ENCODE results near the gene OR5V1.
"Not testable (repeated sequence)": the region's sequence is repeated elsewhere in the genome, so short reads cannot be mapped to it uniquely, and the experiment has no call there.

Gene OR5V1

GRCh38 chr6:29355603-29356002, 13.1 kb downstream of the OR5V1 start:
- Histone ChIP-seq H3K4me3 (ENCODE audit: insufficient read depth in 1 of 2, low read depth in 1 of 2, low read length in 2 of 2) (no peak overlapping the region), H3K14ac (ENCODE audit: low read length in 2 of 2) (no peak overlapping the region), H3K23ac (ENCODE audit: low read length in 2 of 2) (no peak overlapping the region), H3K9me3 (ENCODE audit: control insufficient read depth, low read length) (peaks cover 2% of the 10 kb centered on the region), H3K4me2 (ENCODE audit: low read length, poor library complexity, severe bottlenecking) (no peak overlapping the region), H3K18ac (ENCODE audit: low read depth in 1 of 2, low read length in 2 of 2) (no peak overlapping the region), H3K9ac (ENCODE audit: low read length) (no peak overlapping the region), H3K36me3 (ENCODE audit: control insufficient read depth in 1 of 2, insufficient read depth in 2 of 2, low read depth in 1 of 2, low read length in 2 of 2) (no peaks in the 10 kb centered on the region), H3K79me1 (replicated peaks; ENCODE audit: low read length, poor library complexity, severe bottlenecking) (no peaks in the 10 kb centered on the region), H4K8ac (ENCODE audit: low read length) (no peak overlapping the region), H4K91ac (ENCODE audit: low read length) (no peak overlapping the region), H3K27me3 (ENCODE audit: control insufficient read depth in 1 of 2, insufficient read depth in 1 of 2, low read length in 2 of 2) (no peaks in the 10 kb centered on the region), H2BK12ac (ENCODE audit: low read length in 2 of 2) (no peak overlapping the region), H2BK120ac (ENCODE audit: low read depth, low read length) (no peak overlapping the region), H2BK15ac (ENCODE audit: low read depth, poor library complexity, severe bottlenecking) (no peak overlapping the region), H3K27ac (ENCODE audit: low read length, poor library complexity, severe bottlenecking) (no peak overlapping the region), H2AK5ac (ENCODE audit: low read length, severe bottlenecking) (no peak overlapping the region), H2BK5ac (ENCODE audit: low read depth, low read length, poor library complexity, severe bottlenecking) (no peak overlapping the region), H3K4ac (ENCODE audit: low read depth in 1 of 2, low read length in 2 of 2) (no peak overlapping the region), H2AFZ (ENCODE audit: low read depth, low read length) (no peak overlapping the region), H3K4me1 (ENCODE audit: control insufficient read depth, insufficient read depth, low read depth, low read length) (no peaks in the 10 kb centered on the region)
- DNase-seq, result no peak
- whole genome bisulfite sequencing, result 22% methylated on average over 1 of the region's 1 CpG

GRCh38 chr6:29354980-29355379, 13.7 kb downstream of the OR5V1 start:
- Histone ChIP-seq H3K9ac (ENCODE audit: low read length) (no peak overlapping the region), H3K27ac (ENCODE audit: low read length, poor library complexity, severe bottlenecking) (no peak overlapping the region), H3K14ac (ENCODE audit: low read length in 2 of 2) (no peak overlapping the region), H3K18ac (ENCODE audit: low read depth in 1 of 2, low read length in 2 of 2) (no peak overlapping the region), H3K4me3 (ENCODE audit: insufficient read depth in 1 of 2, low read depth in 1 of 2, low read length in 2 of 2) (no peak overlapping the region), H3K4me2 (ENCODE audit: low read length, poor library complexity, severe bottlenecking) (no peak overlapping the region), H2BK5ac (ENCODE audit: low read depth, low read length, poor library complexity, severe bottlenecking) (no peak overlapping the region), H2BK120ac (ENCODE audit: low read depth, low read length) (no peak overlapping the region), H3K9me3 (ENCODE audit: control insufficient read depth, low read length) (peaks cover 2% of the 10 kb centered on the region), H3K4ac (ENCODE audit: low read depth in 1 of 2, low read length in 2 of 2) (no peak overlapping the region), H2BK15ac (ENCODE audit: low read depth, poor library complexity, severe bottlenecking) (no peak overlapping the region), H3K23ac (ENCODE audit: low read length in 2 of 2) (no peak overlapping the region), H4K8ac (ENCODE audit: low read length) (no peak overlapping the region), H3K27me3 (ENCODE audit: control insufficient read depth in 1 of 2, insufficient read depth in 1 of 2, low read length in 2 of 2) (no peaks in the 10 kb centered on the region), H2AFZ (ENCODE audit: low read depth, low read length) (no peak overlapping the region), H3K79me1 (replicated peaks; ENCODE audit: low read length, poor library complexity, severe bottlenecking) (no peaks in the 10 kb centered on the region), H2BK12ac (ENCODE audit: low read length in 2 of 2) (no peak overlapping the region), H2AK5ac (ENCODE audit: low read length, severe bottlenecking) (no peak overlapping the region), H4K91ac (ENCODE audit: low read length) (no peak overlapping the region), H3K4me1 (ENCODE audit: control insufficient read depth, insufficient read depth, low read depth, low read length) (no peaks in the 10 kb centered on the region), H3K36me3 (ENCODE audit: control insufficient read depth in 1 of 2, insufficient read depth in 2 of 2, low read depth in 1 of 2, low read length in 2 of 2) (no peaks in the 10 kb centered on the region)
- DNase-seq, result no peak

- H3K27ac ChIP-seq (ENCODE audit: low read length, poor library complexity, severe bottlenecking); H3K4ac ChIP-seq (ENCODE audit: low read depth in 1 of 2, low read length in 2 of 2); H3K4me3 ChIP-seq (ENCODE audit: insufficient read depth in 1 of 2, low read depth in 1 of 2, low read length in 2 of 2); H3K4me2 ChIP-seq (ENCODE audit: low read length, poor library complexity, severe bottlenecking); H4K91ac ChIP-seq (ENCODE audit: low read length); H3K36me3 ChIP-seq (ENCODE audit: control insufficient read depth in 1 of 2, insufficient read depth in 2 of 2, low read depth in 1 of 2, low read length in 2 of 2); H2BK15ac ChIP-seq (ENCODE audit: low read depth, poor library complexity, severe bottlenecking); H3K23ac ChIP-seq (ENCODE audit: low read length in 2 of 2); H2BK120ac ChIP-seq (ENCODE audit: low read depth, low read length); H3K79me1 ChIP-seq (replicated peaks; ENCODE audit: low read length, poor library complexity, severe bottlenecking); DNase-seq; H2AFZ ChIP-seq (ENCODE audit: low read depth, low read length); H3K9me3 ChIP-seq (ENCODE audit: control insufficient read depth, low read length); H3K14ac ChIP-seq (ENCODE audit: low read length in 2 of 2); H3K27me3 ChIP-seq (ENCODE audit: control insufficient read depth in 1 of 2, insufficient read depth in 1 of 2, low read length in 2 of 2); H3K18ac ChIP-seq (ENCODE audit: low read depth in 1 of 2, low read length in 2 of 2); H2AK5ac ChIP-seq (ENCODE audit: low read length, severe bottlenecking); H3K4me1 ChIP-seq (ENCODE audit: control insufficient read depth, insufficient read depth, low read depth, low read length); H4K8ac ChIP-seq (ENCODE audit: low read length); H3K9ac ChIP-seq (ENCODE audit: low read length); H2BK5ac ChIP-seq (ENCODE audit: low read depth, low read length, poor library complexity, severe bottlenecking); H2BK12ac ChIP-seq (ENCODE audit: low read length in 2 of 2): not testable (repeated sequence)
- WGBS, result no CpG with 5 or more reads among the region's 3 CpGs
These were observed 19.3 kb downstream of the OR5V1 start for GRCh38 chr6:29349348-29349747.

- Histone ChIP-seq H4K91ac (ENCODE audit: low read length) (no peak overlapping the region), H3K36me3 (ENCODE audit: control insufficient read depth in 1 of 2, insufficient read depth in 2 of 2, low read depth in 1 of 2, low read length in 2 of 2) (no peaks in the 10 kb centered on the region), H2AK5ac (ENCODE audit: low read length, severe bottlenecking) (no peak overlapping the region), H3K4me3 (ENCODE audit: insufficient read depth in 1 of 2, low read depth in 1 of 2, low read length in 2 of 2) (no peak overlapping the region), H3K79me1 (replicated peaks; ENCODE audit: low read length, poor library complexity, severe bottlenecking) (no peaks in the 10 kb centered on the region), H2BK12ac (ENCODE audit: low read length in 2 of 2) (no peak overlapping the region), H2BK120ac (ENCODE audit: low read depth, low read length) (no peak overlapping the region), H3K9me3 (ENCODE audit: control insufficient read depth, low read length) (no peaks in the 10 kb centered on the region), H3K4ac (ENCODE audit: low read depth in 1 of 2, low read length in 2 of 2) (no peak overlapping the region), H3K4me2 (ENCODE audit: low read length, poor library complexity, severe bottlenecking) (no peak overlapping the region), H3K27ac (ENCODE audit: low read length, poor library complexity, severe bottlenecking) (no peak overlapping the region), H3K14ac (ENCODE audit: low read length in 2 of 2) (no peak overlapping the region), H3K4me1 (ENCODE audit: control insufficient read depth, insufficient read depth, low read depth, low read length) (no peaks in the 10 kb centered on the region), H4K8ac (ENCODE audit: low read length) (no peak overlapping the region), H3K27me3 (ENCODE audit: control insufficient read depth in 1 of 2, insufficient read depth in 1 of 2, low read length in 2 of 2) (no peaks in the 10 kb centered on the region), H2BK5ac (ENCODE audit: low read depth, low read length, poor library complexity, severe bottlenecking) (no peak overlapping the region), H3K18ac (ENCODE audit: low read depth in 1 of 2, low read length in 2 of 2) (no peak overlapping the region), H2BK15ac (ENCODE audit: low read depth, poor library complexity, severe bottlenecking) (no peak overlapping the region), H2AFZ (ENCODE audit: low read depth, low read length) (no peak overlapping the region), H3K23ac (ENCODE audit: low read length in 2 of 2) (no peak overlapping the region), H3K9ac (ENCODE audit: low read length) (no peak overlapping the region)
- no peak for DNase-seq
- 45% methylated on average over 3 of the region's 3 CpGs for WGBS
These were observed 23.3 kb downstream of the OR5V1 start for GRCh38 chr6:29345380-29345779.
